ENCODE measurements around the gene C12orf43.
"Not testable (repeated sequence)": the region's sequence is repeated elsewhere in the genome, so short reads cannot be mapped to it uniquely, and the experiment has no call there.

Gene C12orf43, protein sequence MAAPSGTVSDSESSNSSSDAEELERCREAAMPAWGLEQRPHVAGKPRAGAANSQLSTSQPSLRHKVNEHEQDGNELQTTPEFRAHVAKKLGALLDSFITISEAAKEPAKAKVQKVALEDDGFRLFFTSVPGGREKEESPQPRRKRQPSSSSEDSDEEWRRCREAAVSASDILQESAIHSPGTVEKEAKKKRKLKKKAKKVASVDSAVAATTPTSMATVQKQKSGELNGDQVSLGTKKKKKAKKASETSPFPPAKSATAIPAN

DNA sequence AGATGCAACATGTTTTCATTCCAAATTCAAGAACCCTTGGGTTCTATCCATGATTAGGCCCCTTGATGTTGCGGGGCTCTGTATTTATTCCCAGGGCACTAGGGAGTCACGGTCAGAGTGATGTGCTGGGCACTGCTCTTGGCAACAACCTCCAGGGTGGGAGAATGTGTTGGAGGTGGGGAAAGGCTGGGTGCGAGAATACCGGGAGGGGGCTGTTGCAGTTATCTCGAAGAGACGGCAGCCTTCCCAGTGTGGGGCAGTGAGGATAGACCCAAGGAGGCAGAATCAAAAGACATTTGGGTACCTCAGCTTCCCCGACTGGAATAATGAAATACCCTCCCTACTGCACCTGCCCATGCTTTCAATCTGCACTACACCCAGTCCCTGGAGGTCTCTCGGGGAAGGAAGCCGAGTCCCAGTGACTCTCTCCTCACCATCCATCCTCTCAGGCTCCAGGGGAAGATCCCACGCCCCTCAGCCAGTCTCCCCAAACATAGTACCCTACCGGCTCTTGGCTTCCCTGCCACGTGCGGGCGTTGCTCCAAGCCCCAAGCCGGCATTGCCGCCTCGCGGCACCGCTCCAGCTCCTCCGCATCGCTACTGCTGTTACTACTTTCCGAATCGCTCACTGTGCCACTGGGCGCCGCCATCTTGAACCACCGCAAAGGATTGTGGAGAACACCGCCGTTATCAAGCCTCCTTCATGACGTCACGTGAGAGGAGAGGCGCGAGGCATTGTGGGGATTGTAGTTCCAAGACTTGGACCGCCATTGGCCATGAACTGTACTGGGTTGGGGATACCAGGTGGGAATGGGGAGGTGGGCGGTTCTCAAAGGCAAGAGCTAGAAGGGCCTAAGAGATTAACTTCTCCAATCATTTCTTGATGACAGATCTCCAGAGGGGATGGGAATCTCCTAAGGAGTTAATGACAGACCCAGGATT, at the start of gene C12orf43:
Gene C12orf43 (minus strand): TSS at position 663 of the 942 bp plus-strand sequence. CDS start 13 bp downstream, at position 650.
- peak; percentile 92 for DNase-seq (ENCODE audit: low spot score)

DNA sequence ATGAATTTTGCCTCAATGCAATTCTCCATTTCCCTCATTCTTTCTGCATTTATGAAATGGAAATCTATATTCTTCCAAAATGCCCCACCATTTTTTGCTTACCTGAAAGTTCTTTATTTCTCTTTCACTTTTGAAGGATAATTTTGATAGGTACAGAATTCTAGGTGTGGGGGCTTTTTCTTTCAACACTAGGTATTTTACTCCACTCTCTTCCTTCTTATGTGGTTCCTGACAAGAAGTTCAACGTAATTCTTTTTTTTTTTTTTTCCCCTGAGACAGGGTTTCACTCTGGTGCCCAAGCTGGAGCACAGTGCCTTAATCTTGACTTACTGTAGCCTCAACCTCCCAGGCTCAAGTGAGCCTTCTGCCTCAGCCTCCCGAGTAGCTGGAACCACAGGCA, 49.1 kb upstream of the C12orf43 start:
- no peak for DNase-seq (ENCODE audit: low spot score)

DNA sequence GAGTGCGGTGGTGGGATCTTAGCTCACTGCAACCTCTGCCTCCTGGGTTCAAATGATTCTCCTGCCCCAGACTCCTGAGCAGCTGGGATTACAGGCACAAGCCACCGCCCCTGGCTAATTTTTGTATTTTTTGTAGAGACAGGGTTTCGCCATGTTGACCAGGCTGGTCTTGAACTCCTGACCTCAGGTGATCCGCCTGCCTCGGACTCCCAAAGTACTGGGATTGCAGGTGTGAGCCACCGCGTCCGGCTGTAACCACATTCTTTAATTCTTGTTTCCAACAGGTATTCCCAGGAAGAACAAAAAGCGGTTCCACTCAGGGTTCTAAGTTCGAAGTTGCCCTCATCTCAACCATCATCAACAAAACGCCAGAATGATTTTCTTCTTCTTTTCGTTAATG, 48.3 kb upstream of the C12orf43 start:
- not testable (repeated sequence) for DNase-seq (ENCODE audit: low spot score)

- no peak for DNase-seq (ENCODE audit: low spot score)
These were observed 47.8 kb upstream of the C12orf43 start for GRCh38 chr12:121064116-121064515.

DNA sequence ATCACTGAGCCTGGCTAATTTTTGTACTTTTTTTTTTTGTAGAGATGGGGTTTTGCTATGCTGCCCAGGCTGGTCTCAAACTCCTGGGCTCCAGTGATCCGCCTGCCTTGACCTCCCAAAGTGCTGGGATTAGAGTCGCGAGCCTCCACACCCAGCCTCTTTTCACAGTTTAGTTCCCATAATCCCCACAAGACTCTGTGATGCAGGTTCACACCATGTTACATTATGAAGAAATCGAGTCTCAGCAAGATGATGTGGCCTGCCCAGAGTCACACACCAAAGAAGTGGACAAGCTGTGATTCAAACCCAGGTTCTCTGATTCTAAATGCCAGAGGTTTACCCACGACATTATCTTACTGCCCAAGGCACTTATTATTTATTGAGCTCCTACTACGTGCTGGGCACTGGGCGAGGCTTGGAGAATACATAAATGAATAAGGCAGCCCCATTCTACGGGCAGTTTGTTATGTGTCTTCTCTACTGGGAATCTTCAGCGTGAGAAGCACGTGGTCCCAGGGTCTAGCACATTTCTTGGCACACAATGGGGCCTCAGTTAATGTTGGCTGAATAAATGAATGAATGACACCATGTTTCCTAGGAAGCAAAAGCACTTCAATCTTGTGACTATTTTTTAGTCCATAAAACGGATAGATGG, 46.2 kb upstream of the C12orf43 start:
- no peak for DNase-seq (ENCODE audit: low spot score)

DNA sequence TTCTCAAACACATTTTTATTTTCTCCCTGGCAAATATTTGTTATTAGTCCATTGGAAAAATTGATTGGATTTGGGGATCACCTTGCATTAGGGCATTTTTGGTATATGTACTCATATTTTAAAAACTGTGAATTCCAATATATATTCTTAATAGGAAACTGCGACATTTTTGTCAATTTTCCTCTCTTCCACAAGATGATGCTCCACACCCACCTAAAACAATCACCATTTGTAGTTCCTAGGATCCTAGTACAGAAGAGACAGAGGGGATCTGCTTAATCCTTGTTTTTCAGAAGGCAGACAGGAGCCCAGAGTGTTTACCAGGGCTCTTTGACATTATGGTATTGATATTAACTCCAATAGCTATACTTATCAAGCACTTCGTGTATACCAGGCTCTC, 45.5 kb upstream of the C12orf43 start:
- DNase-seq (ENCODE audit: low spot score), result no peak

DNA sequence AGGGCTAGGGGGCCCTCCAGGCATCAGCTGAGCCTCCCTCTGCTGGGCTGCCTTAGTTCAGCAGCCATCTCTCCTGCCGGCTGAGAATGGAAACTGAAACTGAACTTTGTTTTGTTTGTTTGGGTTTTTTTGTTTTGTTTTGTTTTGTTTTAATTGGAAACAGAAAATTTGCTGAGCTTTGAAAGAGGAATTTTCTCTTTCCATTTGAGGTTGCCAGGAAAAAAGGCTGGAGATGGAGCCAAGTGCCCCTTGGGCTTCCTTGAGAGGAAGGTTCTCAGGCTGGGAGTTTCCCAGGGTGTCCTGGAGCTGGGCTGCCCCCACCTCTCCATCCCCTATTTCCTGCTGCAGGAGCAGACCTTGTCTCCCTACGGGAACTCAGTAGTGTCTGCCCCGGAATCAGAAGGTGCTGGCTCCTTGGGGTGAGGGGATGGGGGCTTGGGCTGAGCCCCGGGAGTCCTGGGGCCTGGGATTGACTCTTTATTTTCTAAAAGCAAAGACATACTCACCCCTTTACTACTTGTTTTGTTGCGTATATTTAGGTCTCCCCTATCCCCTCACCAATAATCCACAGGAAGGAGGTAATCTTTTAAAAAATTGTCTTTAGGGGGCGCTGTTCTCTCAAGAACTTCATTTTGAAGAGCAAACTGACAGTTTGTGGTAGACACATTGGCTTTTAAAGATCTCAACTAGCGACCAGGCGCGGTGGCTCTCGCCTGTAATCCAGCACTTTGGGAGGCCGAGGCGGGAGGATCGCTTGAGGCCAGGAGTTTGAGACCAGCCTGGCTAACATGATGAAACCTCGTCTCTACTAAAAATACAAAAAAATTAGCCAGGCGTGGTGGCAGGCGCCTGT, 44.1 kb upstream of the C12orf43 start:
- DNase-seq (ENCODE audit: low spot score), result peak; percentile 68

DNA sequence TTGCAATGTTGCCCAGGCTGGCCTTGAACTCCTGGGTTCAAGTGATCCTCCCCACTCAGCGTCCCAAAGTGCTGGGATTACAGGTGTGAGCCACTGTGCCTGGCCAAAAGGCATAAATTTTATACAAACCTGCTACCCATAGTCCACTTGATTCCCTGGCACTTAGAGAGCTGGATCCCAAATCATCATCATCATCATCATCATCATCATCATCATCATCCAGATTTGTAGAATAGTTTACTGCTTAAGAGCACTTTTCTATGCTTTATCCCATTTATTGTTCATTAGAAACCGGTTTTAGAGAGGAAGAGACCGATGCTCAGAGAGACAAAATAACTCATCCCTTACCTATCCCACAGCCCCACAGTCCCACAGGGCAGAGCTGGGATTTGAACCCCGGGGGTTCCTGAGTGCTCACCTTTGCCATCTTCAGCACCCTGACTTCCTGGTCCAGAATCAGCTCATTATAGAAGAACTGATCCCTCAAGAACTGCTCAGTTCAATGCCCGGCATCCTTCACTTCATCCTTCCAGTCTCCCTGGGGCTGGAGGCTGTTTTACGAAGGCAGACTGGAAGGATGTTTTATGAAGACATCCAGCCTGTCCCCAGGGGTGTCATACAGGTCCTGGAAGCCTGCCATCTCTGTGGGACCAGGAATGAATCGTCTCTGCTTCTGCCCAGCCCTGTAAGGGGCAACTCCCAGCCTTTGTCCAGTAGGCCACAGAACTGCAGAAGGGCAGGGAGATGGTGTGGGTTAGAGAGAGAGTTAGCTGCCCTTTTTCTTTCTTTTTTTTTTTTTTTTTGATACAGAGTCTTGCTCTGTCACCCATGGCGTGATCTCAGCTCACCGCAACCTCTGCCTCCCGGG, 43.0 kb upstream of the C12orf43 start:
- DNase-seq (ENCODE audit: low spot score), result no peak

- DNase-seq (ENCODE audit: low spot score), result no peak
These were observed 41.5 kb upstream of the C12orf43 start for GRCh38 chr12:121057794-121058193.

- DNase-seq (ENCODE audit: low spot score), result no peak
These were observed 37.4 kb upstream of the C12orf43 start for GRCh38 chr12:121053706-121054105.

DNA sequence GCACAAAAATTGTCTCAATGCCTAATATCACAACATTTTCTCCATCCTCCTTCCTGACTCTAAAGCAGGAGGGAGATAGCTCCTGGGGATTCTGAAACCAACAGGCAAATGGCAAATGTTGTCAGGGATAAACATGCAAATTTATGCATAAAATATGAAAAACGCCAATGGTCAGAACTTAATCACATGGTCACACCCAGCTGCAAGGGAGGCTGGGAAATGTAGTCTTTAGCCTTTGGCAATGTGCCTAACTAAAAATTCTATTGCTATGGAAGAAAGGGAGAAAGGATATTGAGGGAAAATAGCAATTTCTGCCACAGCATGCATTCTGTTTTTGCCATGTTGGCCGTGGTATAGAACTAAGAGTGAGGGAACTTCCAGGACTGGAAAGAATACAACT, 34.4 kb upstream of the C12orf43 start:
- no peak for DNase-seq (ENCODE audit: low spot score)

GRCh38 chr12:121048442-121048841, 32.2 kb upstream of the C12orf43 start:
- no peak for DNase-seq (ENCODE audit: low spot score)

GRCh38 chr12:121047400-121047799, 31.1 kb upstream of the C12orf43 start:
- DNase-seq (ENCODE audit: low spot score), result not testable (repeated sequence)

DNA sequence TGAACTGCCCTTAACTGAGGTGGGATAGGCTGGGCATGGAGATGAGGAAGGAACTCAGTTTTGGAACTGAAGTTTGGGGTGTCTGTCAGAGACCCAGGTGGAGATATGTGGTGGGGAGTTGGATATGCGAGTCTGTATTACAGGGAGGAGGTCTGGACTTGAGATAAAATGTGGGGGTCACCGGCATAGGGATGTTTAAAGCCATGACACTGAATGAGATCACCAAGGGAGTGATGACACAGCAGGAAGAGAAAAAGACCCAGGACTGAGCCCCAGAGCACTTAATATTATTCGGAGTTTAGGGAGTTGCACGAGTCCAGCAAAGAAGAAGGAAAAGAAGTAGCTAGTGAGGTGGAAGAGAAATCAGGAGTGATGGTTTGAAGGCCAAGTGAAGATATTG, 26.8 kb upstream of the C12orf43 start:
- no peak for DNase-seq (ENCODE audit: low spot score)

- peak; percentile 28 for DNase-seq (ENCODE audit: low spot score)
These were observed 22.8 kb upstream of the C12orf43 start, which contains the start of gene OASL for GRCh38 chr12:121038861-121039668. OASL (minus strand) TSS chr12:121039246; CDS start chr12:121038971, 275 bp downstream.

GRCh38 chr12:121036810-121037326, 20.6 kb upstream of the C12orf43 start:
- DNase-seq (ENCODE audit: low spot score), result peak; percentile 65

- no peak for DNase-seq (ENCODE audit: low spot score)
These were observed 18.5 kb upstream of the C12orf43 start for GRCh38 chr12:121034616-121035305.

GRCh38 chr12:121033625-121034349, 17.5 kb upstream of the C12orf43 start:
- DNase-seq (ENCODE audit: low spot score), result no peak
